ENCODE results near the gene PHYHIPL. TPM values are rescaled to one million over a fixed set of nuclear protein-coding genes. Genes with fewer than 3 reads are reported as not detected.

PHYHIPL gene
- total RNA-seq, 1 donor from 2014 or later = not detected

GRCh38 chr10:59252491-59252890 lies 76.0 kb downstream of the PHYHIPL start:
- Histone ChIP-seq H3K4me3 (no peak overlapping the region), H3K36me3 (peaks cover 4 to 17% of the 10 kb centered on the region in 2 donors), H3K27ac (no peak overlapping the region), H3K27me3 (no peaks in the 10 kb centered on the region), H3K9me3 (no peaks in the 10 kb centered on the region), H3K4me1 (no peaks in the 10 kb centered on the region)
- TF ChIP-seq, protein P1, sequence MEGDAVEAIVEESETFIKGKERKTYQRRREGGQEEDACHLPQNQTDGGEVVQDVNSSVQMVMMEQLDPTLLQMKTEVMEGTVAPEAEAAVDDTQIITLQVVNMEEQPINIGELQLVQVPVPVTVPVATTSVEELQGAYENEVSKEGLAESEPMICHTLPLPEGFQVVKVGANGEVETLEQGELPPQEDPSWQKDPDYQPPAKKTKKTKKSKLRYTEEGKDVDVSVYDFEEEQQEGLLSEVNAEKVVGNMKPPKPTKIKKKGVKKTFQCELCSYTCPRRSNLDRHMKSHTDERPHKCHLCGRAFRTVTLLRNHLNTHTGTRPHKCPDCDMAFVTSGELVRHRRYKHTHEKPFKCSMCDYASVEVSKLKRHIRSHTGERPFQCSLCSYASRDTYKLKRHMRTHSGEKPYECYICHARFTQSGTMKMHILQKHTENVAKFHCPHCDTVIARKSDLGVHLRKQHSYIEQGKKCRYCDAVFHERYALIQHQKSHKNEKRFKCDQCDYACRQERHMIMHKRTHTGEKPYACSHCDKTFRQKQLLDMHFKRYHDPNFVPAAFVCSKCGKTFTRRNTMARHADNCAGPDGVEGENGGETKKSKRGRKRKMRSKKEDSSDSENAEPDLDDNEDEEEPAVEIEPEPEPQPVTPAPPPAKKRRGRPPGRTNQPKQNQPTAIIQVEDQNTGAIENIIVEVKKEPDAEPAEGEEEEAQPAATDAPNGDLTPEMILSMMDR (IDR thresholded peaks at IDR 0.05) = no peak
- intact Hi-C loops (cut with DNase I) = no loop called here
- no peak for DNase-seq (ENCODE audit: low spot score in 2 of 2)

DNA sequence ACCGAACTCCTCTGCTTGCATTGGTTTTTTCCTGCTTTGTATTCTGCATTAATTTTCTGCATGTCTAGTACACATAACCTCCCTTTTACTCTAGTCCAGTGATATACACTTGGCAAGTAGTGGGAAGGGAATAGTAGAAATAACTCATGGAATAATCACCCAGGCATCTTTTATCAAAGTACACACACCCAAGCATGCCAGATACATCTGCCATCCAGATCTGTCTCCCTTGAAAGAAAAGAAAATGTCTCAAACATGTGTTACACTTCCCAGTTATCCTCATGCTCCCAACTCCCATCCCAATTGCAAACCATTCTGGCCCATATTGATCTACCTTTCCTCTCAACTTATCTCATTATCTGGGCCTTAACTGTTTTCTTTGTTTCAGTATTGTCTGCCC lies 79.0 kb downstream of the PHYHIPL start:
- peaks cover 4 to 17% of the 10 kb centered on the region in 2 donors for H3K36me3 ChIP-seq
- TF ChIP-seq, protein P1 (IDR thresholded peaks at IDR 0.05) = no peak
- intact Hi-C loops (cut with DNase I) = no loop called here

DNA sequence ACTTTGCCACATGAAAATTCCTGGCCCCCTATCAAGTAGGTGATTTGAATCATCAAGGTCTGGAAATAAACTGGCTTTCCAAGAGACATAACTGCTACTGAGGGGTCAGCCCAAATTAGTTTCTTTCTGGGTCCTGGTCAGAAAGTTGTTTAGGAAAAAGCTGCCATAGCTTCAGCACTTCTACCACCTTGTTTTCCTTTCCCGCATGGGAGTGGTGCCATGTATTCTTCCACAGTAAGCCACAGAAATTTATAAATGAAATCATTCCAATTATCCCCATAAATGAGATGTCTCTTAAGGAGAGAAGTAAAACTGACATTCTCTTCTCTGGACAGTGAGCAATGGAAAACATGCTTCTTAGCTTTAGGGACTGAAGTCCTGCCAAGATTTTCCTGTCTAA lies 80.8 kb downstream of the PHYHIPL start:
- Histone ChIP-seq H3K27me3 (no peaks in the 10 kb centered on the region), H3K4me1 (no peaks in the 10 kb centered on the region), H3K27ac (no peak overlapping the region), H3K9me3 (no peaks in the 10 kb centered on the region), H3K4me3 (no peak overlapping the region), H3K36me3 (peaks cover 2 to 10% of the 10 kb centered on the region in 2 donors)
- DNase-seq (ENCODE audit: low spot score in 2 of 2) = no peak
- TF ChIP-seq, protein P1 (IDR thresholded peaks at IDR 0.05) = no peak
- intact Hi-C loops (cut with DNase I) = no loop called here

More for the DNA sequence above, 79.0 kb downstream of the PHYHIPL start:
- H3K27me3 ChIP-seq = no peaks in the 10 kb centered on the region
- H3K4me3 ChIP-seq = no peak overlapping the region
- H3K27ac ChIP-seq = no peak overlapping the region
- no peaks in the 10 kb centered on the region for H3K4me1 ChIP-seq
- no peak for DNase-seq (ENCODE audit: low spot score in 2 of 2)
- no peaks in the 10 kb centered on the region for H3K9me3 ChIP-seq

GRCh38 chr10:59258890-59259289 lies 82.4 kb downstream of the PHYHIPL start:
- Histone ChIP-seq H3K9me3 (no peaks in the 10 kb centered on the region), H3K27ac (no peak overlapping the region), H3K4me1 (no peaks in the 10 kb centered on the region), H3K4me3 (no peak overlapping the region), H3K36me3 (peaks cover 0 to 5% of the 10 kb centered on the region in 2 donors), H3K27me3 (no peaks in the 10 kb centered on the region)
- intact Hi-C loops (cut with DNase I) = no loop called here
- DNase-seq (ENCODE audit: low spot score in 2 of 2) = no peak
- TF ChIP-seq, protein P1 (IDR thresholded peaks at IDR 0.05) = no peak

DNA sequence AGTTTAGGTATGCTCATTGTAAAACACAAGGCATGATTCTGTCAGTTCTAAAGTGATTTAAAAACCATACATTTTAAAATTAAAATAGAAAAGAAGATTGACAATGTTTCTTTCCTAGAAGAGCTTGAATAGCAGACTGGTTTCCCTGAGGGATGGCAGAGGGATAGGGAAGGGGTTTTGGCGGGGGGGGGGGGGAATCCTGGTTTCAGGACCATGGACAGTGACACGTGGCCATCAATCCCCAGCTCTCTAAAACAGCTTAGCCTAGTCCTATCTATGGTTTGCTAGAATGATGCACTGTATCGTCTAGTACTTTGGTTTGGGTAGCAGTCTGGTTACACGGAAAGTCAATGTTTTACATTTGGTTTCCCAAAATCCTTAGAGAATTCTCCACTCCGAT lies 88.7 kb downstream of the PHYHIPL start:
- Histone ChIP-seq H3K27ac (no peak overlapping the region), H3K4me1 (no peaks in the 10 kb centered on the region), H3K4me3 (no peak overlapping the region), H3K27me3 (no peaks in the 10 kb centered on the region), H3K36me3 (peaks cover 28 to 40% of the 10 kb centered on the region in 2 donors), H3K9me3 (no peaks in the 10 kb centered on the region)
- no peak for DNase-seq (ENCODE audit: low spot score in 2 of 2)
- TF ChIP-seq, protein P1 (IDR thresholded peaks at IDR 0.05) = no peak
- intact Hi-C loops (cut with DNase I) = no loop called here

GRCh38 chr10:59266321-59266720 lies 89.9 kb downstream of the PHYHIPL start:
- no peaks in the 10 kb centered on the region for H3K27me3 ChIP-seq
- H3K36me3 ChIP-seq = peaks cover 28 to 40% of the 10 kb centered on the region in 2 donors
- intact Hi-C loops (cut with DNase I) = no loop called here
- H3K9me3 ChIP-seq = no peaks in the 10 kb centered on the region
- DNase-seq (ENCODE audit: low spot score in 2 of 2) = no peak
- H3K4me1 ChIP-seq = no peaks in the 10 kb centered on the region
- H3K4me3 ChIP-seq = no peak overlapping the region
- no peak overlapping the region for H3K27ac ChIP-seq
- TF ChIP-seq, protein P1 (IDR thresholded peaks at IDR 0.05) = no peak

All from ascending aorta (tissue), 2 donors.